SKM-1 (cell line): ENCODE measurements around the gene UBAP1L.
"Not testable (repeated sequence)": the region's sequence is repeated elsewhere in the genome, so short reads cannot be mapped to it uniquely, and the experiment has no call there.

ENCODE experiments used
- DNase-seq: peaks from one replicate; lab custom pipeline; 2025; ENCODE audit not compliant: unreplicated experiment; lab: John Stamatoyannopoulos, UW

The UBAP1L gene

DNA sequence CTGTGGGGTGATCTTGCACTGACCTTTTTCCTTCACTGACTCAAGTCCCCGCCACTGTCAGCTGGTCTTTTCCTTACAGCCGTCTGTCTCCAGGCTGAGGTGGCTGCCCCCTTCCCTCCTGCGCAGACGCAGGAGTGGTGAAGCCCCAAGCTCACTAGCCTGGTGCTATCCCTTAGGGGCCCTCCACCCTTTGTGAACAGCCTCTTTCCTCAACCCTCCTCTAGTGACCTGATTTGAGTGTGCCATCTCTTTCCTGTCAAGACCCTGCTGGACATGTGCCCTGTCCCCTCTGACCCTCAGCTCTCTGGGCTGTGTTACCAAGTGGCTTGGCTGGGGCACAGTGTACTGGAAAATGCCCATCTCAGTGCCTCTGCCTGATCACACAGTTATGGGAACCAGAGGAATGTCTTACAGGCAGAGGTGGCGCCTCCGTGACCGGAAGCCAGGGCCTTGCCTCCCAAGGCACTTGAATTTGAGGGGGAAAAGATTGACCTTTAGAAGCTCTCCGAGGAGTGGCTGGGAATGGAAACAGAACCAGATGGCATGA is 29.7 kb downstream of the UBAP1L start:
- no peak for DNase-seq

DNA sequence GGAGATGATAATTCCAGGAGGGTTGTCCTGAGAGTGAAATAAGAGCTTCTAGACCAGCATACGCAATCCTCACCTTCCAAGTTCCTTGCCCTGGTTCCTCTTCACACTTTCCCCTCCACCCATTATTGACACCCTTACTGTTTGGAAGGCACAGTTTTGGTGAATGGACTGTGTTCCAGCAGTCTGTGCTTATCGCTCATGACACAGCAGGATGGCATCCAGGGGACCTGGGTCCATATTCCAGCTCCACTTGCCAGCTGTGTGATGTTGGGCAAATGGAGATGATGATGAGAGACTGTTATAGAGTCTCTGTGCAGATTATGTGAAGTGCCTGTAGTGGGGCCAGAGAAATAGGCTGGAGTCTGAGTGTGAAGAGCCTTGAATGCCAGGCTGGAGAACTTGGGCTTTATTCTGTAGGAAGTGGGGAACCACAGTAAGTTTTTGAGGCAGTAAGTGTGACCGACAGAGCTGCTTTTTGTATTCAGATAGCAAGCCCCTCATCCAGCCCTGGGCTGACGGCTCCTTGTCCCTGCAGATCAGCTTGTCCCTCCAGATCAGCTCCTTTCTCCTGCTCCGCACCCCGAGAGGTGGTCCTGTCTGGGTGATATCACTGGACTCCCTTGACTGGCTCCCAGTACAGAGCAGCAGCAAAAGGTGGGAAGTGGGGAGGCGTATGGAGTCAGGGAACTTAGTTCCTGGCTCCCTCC is 30.3 kb downstream of the UBAP1L start:
- DNase-seq: no peak

DNA sequence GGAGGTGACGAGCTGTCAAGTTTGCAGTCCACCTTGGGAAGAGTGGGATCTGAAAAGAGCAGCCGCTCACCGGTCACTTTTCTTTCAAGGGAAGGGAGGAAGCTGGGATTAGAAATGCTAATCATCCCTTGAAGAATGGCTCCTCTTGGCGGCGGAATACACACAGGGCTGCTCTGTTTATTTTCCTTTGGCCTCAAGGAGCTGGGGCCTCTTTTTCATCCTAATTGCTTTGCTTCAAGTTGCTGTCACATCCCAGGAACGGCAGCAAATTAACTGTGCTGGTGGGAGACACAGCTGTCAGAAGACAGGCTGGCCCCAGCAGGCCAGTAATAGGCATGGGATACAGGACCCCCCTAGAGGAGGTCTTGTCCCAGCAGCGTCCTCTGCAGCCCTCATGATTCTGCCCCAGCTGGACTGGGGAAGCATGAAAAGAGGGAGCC is 31.7 kb downstream of the UBAP1L start:
- no peak for DNase-seq

DNA sequence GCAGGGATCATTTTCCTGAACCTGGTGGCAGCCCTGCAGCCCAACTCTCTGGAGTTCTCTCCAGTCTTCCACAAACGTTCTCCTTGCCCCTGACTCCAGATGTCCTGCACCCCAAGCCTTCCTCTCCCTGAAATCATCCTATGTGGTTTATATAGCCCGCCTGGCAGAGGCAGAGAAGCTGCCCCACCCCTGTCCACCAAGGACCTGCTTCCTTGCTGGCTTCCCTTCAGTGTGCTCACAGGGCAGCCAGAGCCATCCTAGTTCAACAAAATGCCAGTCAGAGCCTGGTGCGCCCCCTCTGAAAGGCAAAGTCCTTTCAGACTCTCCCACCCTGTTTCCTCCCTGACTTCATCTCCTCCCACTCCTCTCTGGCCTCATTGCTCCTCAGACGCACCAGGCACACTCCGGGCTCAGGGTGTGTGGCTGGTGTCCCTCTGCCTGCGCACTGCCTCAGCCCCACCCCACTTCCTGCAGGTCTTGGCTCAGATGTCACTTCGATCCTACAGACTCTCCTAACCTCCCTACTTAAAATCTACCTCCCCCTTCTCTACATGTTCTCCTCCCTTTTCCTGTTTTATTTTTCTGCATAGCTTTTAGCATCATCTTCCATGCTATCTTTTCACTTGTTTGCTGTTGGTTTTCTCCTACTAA is 32.6 kb downstream of the UBAP1L start:
- DNase-seq: no peak

DNA sequence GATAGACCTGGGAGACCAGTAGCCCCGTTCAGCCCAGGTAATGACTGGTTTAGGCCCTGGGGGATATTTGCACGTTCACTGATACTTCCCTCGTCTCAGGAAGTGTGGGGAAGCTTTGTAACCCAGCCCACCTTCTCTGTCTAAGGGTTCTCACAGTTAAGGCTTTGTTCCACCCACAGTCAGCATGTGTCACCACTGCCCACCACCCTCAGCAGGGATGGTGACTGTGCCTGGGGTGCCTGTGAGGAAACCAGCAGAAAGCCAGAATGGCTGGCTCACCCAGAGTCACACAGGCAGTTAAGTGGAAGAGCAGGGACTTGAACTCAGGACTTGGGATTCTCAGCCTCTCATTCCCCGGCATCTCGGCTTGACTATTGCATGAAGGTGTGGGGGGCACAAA is 33.2 kb downstream of the UBAP1L start:
- DNase-seq: no peak

DNA sequence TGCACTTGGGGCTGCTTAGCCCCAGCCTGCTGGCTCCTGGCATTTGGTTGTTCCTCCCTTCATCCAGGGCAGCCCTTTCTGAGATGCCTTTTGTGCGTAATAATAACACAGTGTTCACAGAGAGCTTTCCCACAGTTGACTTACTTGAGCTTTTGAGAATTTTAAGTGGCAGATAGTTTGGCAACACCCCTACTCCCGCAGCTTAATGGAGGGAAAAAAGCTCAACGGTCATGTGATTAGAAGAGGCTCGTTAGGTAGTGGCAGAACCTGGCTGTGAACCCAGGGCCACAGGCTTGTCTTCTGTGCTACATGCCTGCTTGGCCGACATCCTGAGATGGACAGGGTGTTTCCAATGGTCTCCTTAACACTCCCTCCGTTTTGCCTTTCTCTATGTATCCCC is 33.7 kb downstream of the UBAP1L start:
- DNase-seq: no peak

DNA sequence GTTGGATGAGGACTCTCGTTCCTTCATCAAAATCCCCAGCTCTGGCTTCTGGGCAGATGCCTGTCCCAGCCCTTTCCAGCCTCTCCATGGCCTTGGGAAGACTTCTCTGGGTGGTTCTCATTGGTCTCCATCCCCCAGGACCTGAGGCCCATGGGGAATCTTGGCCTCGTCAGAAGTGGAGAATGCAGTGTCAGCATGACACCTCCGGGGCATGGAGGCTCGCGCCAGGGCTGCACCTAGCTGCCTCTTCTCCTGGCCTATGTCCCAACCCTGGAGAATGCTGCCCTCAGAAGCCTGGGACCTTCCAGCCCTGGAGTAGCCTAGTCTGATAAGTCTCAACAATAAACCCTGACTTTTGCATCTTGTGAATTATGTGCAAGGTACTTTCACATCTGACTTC is 35.4 kb downstream of the UBAP1L start:
- DNase-seq: no peak

DNA sequence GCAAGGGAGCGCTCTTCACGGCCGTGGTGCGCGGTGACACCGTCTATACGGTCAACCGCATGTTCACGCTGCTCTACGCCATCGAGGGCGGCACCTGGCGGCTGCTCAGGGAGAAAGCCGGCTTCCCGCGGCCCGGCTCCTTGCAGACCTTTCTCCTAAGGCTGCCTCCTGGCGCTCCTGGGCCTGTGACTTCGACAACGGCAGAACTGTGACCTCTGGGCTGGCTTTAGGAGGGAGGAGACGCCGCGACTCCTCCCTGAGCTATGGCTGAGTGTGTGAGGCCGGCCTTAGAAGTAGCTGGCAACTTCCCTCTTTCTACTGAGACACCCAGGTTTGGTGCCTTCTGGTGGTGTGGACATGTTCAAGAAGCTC is 37.0 kb downstream of the UBAP1L start:
- no peak for DNase-seq

DNA sequence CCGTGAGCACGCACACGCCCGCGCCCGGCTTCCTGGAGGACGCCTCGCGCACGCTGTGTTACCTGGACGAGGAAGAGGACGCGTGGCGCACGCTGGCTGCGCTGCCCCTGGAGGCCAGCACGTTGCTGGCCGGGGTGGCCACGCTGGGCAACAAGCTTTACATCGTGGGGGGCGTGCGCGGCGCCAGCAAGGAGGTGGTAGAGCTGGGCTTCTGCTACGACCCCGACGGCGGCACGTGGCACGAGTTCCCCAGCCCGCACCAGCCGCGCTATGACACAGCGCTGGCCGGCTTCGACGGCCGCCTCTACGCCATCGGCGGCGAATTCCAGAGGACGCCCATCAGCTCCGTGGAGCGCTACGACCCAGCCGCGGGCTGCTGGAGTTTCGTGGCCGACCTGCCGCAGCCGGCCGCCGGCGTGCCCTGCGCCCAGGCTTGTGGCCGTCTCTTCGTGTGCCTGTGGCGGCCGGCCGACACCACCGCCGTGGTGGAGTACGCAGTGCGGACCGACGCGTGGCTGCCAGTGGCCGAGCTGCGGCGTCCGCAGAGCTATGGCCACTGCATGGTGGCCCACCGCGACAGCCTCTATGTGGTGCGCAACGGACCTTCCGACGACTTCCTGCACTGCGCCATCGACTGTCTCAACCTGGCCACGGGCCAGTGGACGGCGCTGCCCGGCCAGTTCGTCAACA is 37.6 kb downstream of the UBAP1L start:
- no peak for DNase-seq

DNA sequence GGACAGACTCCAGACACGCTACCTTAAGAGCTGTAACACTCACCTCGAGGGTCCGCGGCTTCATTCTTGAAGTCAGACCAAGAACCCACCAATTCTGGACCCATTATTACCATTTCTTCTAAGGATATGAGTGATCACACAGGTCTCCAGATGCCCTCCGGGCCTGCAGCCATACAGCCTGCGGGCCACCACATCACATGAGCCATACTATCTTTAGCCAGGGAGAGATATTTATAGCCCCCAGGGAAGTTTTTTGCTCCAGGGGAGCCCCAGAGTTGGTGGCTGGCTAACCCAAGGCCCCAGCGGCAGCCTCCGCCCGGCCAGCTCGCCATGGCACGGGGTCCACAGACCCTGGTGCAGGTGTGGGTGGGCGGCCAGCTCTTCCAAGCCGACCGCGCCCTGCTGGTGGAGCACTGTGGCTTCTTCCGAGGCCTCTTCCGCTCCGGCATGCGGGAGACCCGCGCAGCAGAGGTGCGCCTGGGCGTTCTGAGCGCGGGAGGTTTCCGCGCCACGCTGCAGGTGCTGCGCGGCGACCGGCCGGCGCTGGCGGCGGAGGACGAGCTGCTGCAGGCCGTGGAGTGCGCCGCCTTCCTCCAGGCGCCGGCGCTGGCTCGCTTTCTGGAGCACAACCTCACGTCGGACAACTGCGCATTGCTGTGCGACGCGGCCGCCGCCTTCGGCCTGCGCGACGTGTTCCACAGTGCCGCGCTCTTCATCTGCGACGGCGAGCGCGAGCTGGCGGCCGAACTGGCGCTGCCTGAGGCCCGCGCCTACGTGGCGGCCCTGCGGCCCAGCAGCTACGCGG is 38.3 kb downstream of the UBAP1L start, which contains the start of gene KBTBD13:
Gene KBTBD13, plus strand, starts transcription at position 261 of the 805 bp plus-strand sequence. Its CDS starts 70 bp downstream, at position 331.
- DNase-seq: no peak

DNA sequence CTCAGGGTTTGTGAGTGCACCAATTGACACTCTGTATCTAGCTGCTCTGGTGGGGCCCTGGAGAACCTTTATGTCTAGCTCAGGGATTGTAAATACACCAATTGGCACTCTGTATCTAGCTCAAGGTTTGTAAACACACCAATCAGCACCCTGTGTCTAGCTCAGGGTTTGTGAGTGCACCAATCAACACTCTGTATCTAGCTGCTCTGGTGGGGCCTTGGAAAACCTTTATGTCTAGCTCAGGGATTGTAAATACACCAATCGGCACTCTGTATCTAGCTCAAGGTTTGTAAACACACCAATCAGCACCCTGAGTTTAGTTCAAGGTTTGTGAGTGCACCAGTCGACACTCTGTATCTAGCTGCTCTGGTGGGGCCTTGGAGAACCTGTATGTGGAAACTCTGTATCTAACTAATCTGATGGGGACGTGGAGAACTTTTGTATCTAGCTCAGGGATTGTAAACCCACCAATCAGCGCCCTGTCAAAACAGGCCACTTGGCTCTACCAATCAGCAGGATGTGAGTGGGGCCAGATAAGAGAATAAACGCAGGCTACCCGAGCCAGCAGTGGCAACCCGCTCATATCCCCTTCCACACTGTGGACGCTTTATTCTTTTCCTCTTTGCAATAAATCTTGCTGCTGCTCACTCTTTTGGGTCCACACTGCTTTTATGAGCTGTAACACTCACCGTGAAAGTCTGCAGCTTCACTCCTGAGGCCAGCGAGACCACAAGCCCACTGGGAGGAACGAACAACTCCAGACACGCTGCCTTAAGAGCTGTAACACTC is 39.2 kb downstream of the UBAP1L start:
- DNase-seq: not testable (repeated sequence)

DNA sequence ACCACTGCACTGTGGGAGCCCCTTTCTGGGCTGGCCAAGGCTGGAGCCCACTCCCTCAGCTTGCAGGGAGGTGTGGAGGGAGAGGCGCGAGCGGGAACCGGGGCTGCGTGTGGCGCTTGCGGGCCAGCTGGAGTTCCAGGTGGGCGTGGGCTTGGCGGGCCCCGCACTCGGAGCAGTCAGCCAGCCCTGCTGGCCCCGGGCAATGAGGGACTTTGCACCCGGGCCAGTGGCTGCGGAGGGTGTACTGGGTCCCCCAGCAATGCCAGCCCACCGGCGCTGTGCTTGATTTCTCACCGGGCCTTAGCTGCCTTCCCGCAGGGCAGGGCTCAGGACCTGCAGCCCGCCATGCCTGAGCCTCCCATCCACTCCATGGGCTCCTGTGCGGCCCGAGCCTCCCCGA is 40.1 kb downstream of the UBAP1L start:
- DNase-seq: not testable (repeated sequence)

DNA sequence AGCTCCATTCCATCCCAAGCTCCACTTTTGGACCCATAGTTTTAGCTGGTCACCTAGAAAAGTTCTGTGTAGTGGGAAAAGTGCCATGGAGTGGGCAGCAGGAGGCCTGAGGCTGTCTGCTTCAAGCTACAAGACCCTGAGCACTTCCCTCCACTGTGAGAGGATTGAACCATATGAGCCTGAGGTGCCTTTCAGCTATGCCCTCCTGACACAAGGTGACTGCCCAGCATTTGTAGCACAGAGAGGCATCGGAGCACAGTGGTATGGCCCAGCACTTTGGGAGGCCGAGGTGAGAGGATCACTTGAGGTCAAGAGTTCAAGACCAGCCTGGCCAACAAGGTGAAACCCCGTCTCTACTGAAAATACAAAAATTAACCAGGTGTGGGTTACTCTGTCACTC is 42.4 kb downstream of the UBAP1L start:
- no peak for DNase-seq

DNA sequence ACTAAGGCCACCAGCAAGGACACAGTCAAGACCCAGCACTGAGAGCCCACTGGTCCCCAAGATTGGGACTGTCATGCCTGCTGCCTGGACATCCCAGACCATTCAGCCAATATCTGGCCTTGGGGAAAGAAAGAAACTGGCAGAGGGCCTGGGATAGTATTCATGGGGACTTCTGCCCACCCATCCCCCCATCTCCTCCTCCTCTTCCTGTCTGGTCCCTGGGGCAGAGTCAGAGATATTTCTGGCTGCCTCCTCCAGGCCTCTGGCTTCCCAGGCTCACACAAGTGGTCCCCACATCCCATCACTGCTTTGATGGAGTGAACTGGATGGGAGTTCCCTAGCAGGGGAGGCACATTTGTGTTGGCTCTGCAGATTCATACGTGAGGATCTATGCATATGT is 43.0 kb downstream of the UBAP1L start:
- no peak for DNase-seq

DNA sequence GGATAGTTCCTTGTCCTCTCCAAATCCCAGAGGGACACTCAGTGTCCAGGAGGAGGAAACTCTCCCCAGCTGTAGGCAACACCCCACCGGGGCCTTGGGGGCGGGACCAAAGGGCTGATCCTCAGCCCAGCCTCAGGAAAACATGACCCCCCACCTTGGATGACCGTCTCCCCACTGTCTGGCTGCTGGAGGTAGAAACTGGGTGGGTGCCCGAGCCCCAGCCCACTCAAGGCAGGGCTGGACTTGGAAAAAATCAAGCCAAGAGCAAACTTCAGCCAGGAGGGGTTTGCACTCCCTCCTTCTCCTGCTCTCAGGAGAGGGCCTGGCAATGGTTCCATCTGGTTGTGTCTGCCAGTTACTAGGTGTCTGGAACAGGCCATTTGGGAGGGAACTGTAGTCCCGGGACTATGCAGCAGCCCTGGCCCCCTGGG is 43.6 kb downstream of the UBAP1L start:
- no peak for DNase-seq

DNA sequence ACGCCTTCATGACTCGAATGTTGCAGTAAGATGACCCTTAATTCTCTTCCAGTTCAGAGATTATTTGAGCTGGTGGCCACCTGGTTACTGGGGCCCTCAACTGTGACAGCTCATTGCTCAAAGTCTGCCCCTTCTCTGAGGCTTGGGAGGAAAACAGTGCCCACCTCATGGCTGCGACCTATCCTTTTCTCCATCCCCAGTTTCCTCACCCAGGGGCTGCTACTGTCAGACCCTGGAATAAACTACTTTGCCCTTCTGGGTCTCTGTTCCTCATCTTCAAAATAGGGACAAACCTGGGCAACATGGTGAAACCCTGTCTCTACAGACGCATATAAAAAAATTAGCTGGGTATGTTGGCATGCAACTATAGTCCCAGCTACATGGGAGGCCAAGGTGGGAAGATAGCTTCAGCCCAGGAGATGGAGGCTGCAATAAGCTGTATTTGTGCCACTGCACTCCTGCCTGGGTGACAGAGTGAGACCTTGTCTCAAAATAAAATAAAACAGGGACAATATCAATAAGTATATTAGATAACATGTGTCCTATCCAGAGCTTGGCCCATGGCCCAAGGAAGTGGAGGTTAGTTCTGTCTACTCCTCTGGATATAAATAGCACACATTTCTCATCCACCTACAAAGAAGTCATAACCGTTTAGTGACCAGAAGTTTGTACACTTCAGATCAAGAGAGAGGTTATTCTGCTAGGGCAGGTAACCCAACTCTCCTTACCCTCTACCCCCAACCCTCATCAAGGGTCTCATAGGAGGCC is 45.0 kb downstream of the UBAP1L start:
- no peak for DNase-seq

DNA sequence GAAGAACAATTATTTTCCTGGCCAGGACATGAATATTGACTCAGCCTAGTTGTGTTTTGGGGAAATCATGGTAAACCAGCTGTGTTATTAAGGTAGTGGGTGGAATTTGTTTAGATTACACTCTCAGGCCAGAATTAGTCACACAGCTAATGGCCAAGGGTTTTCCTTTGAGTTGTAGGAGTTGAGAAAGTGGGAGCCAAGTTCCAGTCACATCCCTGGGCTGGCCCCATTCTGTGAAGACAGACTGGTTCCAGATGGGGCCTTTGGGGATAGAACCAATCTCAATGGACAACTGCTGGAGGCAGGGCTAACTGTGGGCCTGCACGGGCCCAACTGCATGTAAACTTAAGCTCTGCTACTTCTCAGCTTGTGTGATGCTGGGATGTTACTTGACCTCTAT is 45.8 kb downstream of the UBAP1L start:
- no peak for DNase-seq

DNA sequence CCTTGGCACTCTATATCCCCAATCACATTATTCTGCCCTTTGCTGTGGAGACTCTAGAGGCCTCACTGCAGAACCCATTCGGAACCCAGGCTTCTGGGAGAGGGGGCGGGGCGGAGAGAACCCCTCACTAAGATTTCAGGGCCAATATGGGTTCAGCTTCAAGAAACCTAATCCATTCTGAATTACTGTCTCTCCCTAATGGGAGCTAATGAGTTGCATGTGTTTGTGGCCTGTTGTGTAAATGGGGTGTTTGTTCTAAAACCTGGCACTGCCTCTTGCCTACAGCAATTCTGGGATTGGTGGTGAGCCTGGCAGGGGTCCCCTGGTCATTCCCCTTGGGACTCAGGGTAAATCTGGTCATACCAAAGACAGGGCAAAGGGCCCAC is 46.6 kb downstream of the UBAP1L start:
- DNase-seq: no peak

DNA sequence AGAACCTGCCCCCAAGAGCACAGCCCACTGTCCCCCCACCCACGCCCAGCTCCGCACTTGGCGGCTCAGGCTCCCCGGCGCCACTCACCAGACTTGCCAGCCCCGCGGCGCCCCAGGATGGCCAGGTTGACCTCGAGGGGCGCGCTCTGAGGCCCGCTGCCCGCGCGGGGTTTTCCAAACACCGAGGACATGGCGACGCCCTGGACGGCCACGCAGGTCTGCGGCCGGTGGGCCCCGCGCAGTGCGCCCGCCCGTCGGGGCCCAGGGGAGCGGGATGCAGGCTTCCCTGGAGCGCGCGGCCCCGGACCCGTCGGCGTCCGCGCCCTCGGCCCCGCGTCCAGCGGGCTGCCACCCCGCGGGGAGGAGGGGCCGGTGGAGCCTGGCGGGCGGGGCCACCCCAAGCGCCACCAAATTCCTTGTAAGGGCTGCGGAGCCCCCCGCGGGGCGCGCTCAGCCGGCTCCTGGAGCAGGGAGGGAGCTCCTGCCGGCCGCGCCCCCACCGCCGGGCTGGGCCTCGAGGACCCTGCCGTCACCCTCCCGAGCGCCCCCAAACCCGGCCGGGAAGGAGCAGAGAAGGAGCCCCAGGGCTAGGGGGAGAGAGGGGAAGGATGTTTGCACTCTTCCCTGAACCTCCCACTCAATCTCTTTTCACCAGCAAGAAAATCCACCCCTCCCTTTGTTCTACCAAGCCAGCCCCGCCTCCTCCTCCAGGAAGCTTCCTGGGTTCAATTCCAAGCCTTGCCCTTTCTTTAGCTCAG is 47.2 kb downstream of the UBAP1L start, which contains the start of gene RASL12:
Gene RASL12, minus strand, starts transcription at position 347 of the 758 bp plus-strand sequence. Its CDS starts 156 bp downstream, at position 191.
- no peak for DNase-seq
